ENCODE data around the gene MELTF.

MELTF gene

GRCh38 chr3:196994056-196994455, 35.6 kb downstream of the MELTF start:
- no peak for DNase-seq (ENCODE audit: low read depth)

GRCh38 chr3:196992461-196993065, 37.1 kb downstream of the MELTF start:
- no peak for DNase-seq (ENCODE audit: low read depth)

- DNase-seq (ENCODE audit: low read depth) = no peak
Observed at GRCh38 chr3:196991581-196992460, 37.8 kb downstream of the MELTF start.

- no peak for DNase-seq (ENCODE audit: low read depth)
Observed at GRCh38 chr3:196990601-196991007, 39.0 kb downstream of the MELTF start.

GRCh38 chr3:196989721-196990262, 39.8 kb downstream of the MELTF start:
- no peak for DNase-seq (ENCODE audit: low read depth)

GRCh38 chr3:196988241-196989029, 41.2 kb downstream of the MELTF start:
- no peak for DNase-seq (ENCODE audit: low read depth)

GRCh38 chr3:196987022-196987421, 42.6 kb downstream of the MELTF start:
- DNase-seq (ENCODE audit: low read depth) = no peak

- no peak for DNase-seq (ENCODE audit: low read depth)
Observed at GRCh38 chr3:196985954-196986885, 43.4 kb downstream of the MELTF start.

- no peak for DNase-seq (ENCODE audit: low read depth)
Observed at GRCh38 chr3:196985298-196985697, 44.3 kb downstream of the MELTF start.

GRCh38 chr3:196983186-196983585, 46.4 kb downstream of the MELTF start:
- no peak for DNase-seq (ENCODE audit: low read depth)

- DNase-seq (ENCODE audit: low read depth) = no peak
Observed at GRCh38 chr3:196981657-196982056, 48.0 kb downstream of the MELTF start.

- no peak for DNase-seq (ENCODE audit: low read depth)
Observed at GRCh38 chr3:196979545-196979944, 50.1 kb downstream of the MELTF start.

GRCh38 chr3:196976941-196977340, 52.7 kb downstream of the MELTF start:
- no peak for DNase-seq (ENCODE audit: low read depth)

GRCh38 chr3:196975349-196975748, 54.3 kb downstream of the MELTF start:
- no peak for DNase-seq (ENCODE audit: low read depth)

GRCh38 chr3:196974661-196975060, 55.0 kb downstream of the MELTF start:
- DNase-seq (ENCODE audit: low read depth) = no peak

GRCh38 chr3:196971094-196971698, 58.4 kb downstream of the MELTF start:
- no peak for DNase-seq (ENCODE audit: low read depth)

- no peak for DNase-seq (ENCODE audit: low read depth)
Observed at GRCh38 chr3:196970547-196971093, 59.0 kb downstream of the MELTF start.

GRCh38 chr3:196969660-196970546, 59.7 kb downstream of the MELTF start:
- DNase-seq (ENCODE audit: low read depth) = peak; percentile 33

- no peak for DNase-seq (ENCODE audit: low read depth)
Observed at GRCh38 chr3:196969134-196969659, 60.4 kb downstream of the MELTF start.
